H9 (cell line): ENCODE measurements around the gene DLG1. TPM values are rescaled to one million over a fixed set of nuclear protein-coding genes. Genes with fewer than 3 reads are reported as not detected.

Experiments used
- DNase-seq: peaks from one replicate; pipeline ENCODE4 v3.0.0-alpha.2; 2017
- H2AFZ ChIP-seq: one replicate; pipeline ENCODE4 v1.6.1; 2013; ENCODE audit warnings: mild to moderate bottlenecking, low read length, control low read depth, moderate library complexity
- H2AK5ac ChIP-seq: 2 replicates; pipeline ENCODE4 v1.6.1; 2013; ENCODE audit warnings: low read length, control low read depth, mixed read lengths; ENCODE audit not compliant: insufficient read length
- H2BK120ac ChIP-seq: one replicate; pipeline ENCODE4 v1.6.1; 2013; ENCODE audit warnings: low read depth, mild to moderate bottlenecking, low read length, control low read depth, inconsistent platforms; ENCODE audit not compliant: poor library complexity, severe bottlenecking
- H2BK12ac ChIP-seq: 2 replicates; pipeline ENCODE4 v1.6.1; 2013; ENCODE audit warnings: low read length, control low read depth, mixed read lengths, low read depth; ENCODE audit not compliant: insufficient read length
- H2BK15ac ChIP-seq: 2 replicates; pipeline ENCODE4 v1.6.1; 2013; ENCODE audit warnings: low read depth, low read length, control low read depth
- H2BK20ac ChIP-seq: one replicate; pipeline ENCODE4 v1.6.1; 2013; ENCODE audit warnings: low read depth, mild to moderate bottlenecking, low read length, control low read depth, inconsistent platforms; ENCODE audit not compliant: poor library complexity, severe bottlenecking
- H2BK5ac ChIP-seq: 2 replicates; pipeline ENCODE4 v1.6.1; 2013; ENCODE audit warnings: low read length, control low read depth, mixed read lengths; ENCODE audit not compliant: insufficient read length
- H3K14ac ChIP-seq: 2 replicates; pipeline ENCODE4 v1.6.1; 2013; ENCODE audit warnings: low read length, control low read depth; ENCODE audit not compliant: insufficient read depth
- H3K18ac ChIP-seq: 2 replicates; pipeline ENCODE4 v1.6.1; 2013; ENCODE audit warnings: low read depth, mild to moderate bottlenecking, mixed read lengths, low read length, control low read depth; ENCODE audit not compliant: insufficient read length
- H3K23ac ChIP-seq: 2 replicates; pipeline ENCODE4 v1.6.1; 2013; ENCODE audit warnings: low read length, control low read depth, mixed read lengths, low read depth; ENCODE audit not compliant: insufficient read length
- H3K23me2 ChIP-seq: 2 replicates; pipeline ENCODE4 v1.6.1; 2013; ENCODE audit warnings: low read depth, mild to moderate bottlenecking, mixed read lengths, low read length, control low read depth; ENCODE audit not compliant: insufficient read length, poor library complexity, severe bottlenecking
- H3K27ac ChIP-seq: 2 replicates; pipeline ENCODE4 v1.5.1; 2013; ENCODE audit warnings: low read length, control low read depth, mixed read lengths, low read depth; ENCODE audit not compliant: insufficient read length
- H3K27me3 ChIP-seq: 2 replicates; pipeline ENCODE4 v1.6.1; 2013; ENCODE audit warnings: low read length, control low read depth, inconsistent platforms; ENCODE audit not compliant: insufficient read depth
- H3K4ac ChIP-seq: 2 replicates; pipeline ENCODE4 v1.6.1; 2013; ENCODE audit warnings: low read depth, mild to moderate bottlenecking, control low read depth, inconsistent platforms, low read length, moderate library complexity
- H3K4me1 ChIP-seq: 2 replicates; pipeline ENCODE4 v1.6.1; 2013; ENCODE audit warnings: low read length, control low read depth, inconsistent platforms; ENCODE audit not compliant: insufficient read depth
- H3K4me2 ChIP-seq: 2 replicates; pipeline ENCODE4 v1.6.1; 2013; ENCODE audit warnings: low read length, control low read depth, mixed read lengths; ENCODE audit not compliant: insufficient read length, insufficient read depth
- H3K56ac ChIP-seq: 2 replicates; pipeline ENCODE4 v1.6.1; 2013; ENCODE audit warnings: low read depth, mild to moderate bottlenecking, mixed read lengths, low read length, control low read depth; ENCODE audit not compliant: insufficient read length
- H3K79me1 ChIP-seq: 2 replicates; pipeline ENCODE4 v1.6.1; 2013; ENCODE audit warnings: low read depth, mild to moderate bottlenecking, moderate library complexity, low read length, control low read depth, inconsistent platforms; ENCODE audit not compliant: insufficient read depth, poor library complexity, severe bottlenecking
- H3K79me2 ChIP-seq: 2 replicates; pipeline ENCODE4 v1.6.1; 2013; ENCODE audit warnings: low read length, control low read depth, inconsistent platforms; ENCODE audit not compliant: insufficient read depth
- H3K9ac ChIP-seq: 2 replicates; pipeline ENCODE4 v1.6.1; 2013; ENCODE audit warnings: low read length, control low read depth, mixed read lengths; ENCODE audit not compliant: insufficient read length; ENCODE audit errors: extremely low read depth
- H3K9me3 ChIP-seq: one replicate; pipeline ENCODE4 v1.6.1; 2013; ENCODE audit warnings: low read depth, low read length, inconsistent platforms; ENCODE audit not compliant: control insufficient read depth
- H3T11ph ChIP-seq: one replicate; pipeline ENCODE4 v1.6.1; 2013; ENCODE audit warnings: mild to moderate bottlenecking, low read length, control low read depth, inconsistent platforms
- H4K20me1 ChIP-seq: one replicate; pipeline ENCODE4 v1.6.1; 2013; ENCODE audit not compliant: control insufficient read depth, insufficient read length, insufficient read depth
- H4K5ac ChIP-seq: 2 replicates; pipeline ENCODE4 v1.6.1; 2013; ENCODE audit warnings: low read depth, mild to moderate bottlenecking, mixed read lengths, low read length, control low read depth; ENCODE audit not compliant: insufficient read length
- H4K8ac ChIP-seq: replicated peaks from 2 replicates; pipeline ENCODE4 v1.6.1; 2013; ENCODE audit warnings: low read length, control low read depth, mixed read lengths, low read depth; ENCODE audit not compliant: insufficient read length
- H4K91ac ChIP-seq: 2 replicates; pipeline ENCODE4 v1.6.1; 2013; ENCODE audit warnings: low read depth, mild to moderate bottlenecking, moderate library complexity, mixed read lengths, low read length, control low read depth; ENCODE audit not compliant: insufficient read length
- H3K27ac Mint-ChIP-seq, 3 experiments: 2 replicates in 2 of 3; 3 replicates in 1 of 3; pipeline ENCODE4 v1.8.0; 2020 to 2021; ENCODE audit warnings: mixed read lengths in 3 of 3, mild to moderate bottlenecking in 1 of 3, moderate library complexity in 1 of 3
- H3K27me3 Mint-ChIP-seq: 2 replicates; pipeline ENCODE4 v1.8.0; 2021; ENCODE audit warnings: low read depth, mild to moderate bottlenecking, moderate library complexity, mixed read lengths
- H3K36me3 Mint-ChIP-seq, 3 experiments: 2 replicates in 2 of 3; 3 replicates in 1 of 3; pipeline ENCODE4 v1.8.0; 2020 to 2021; ENCODE audit warnings: low read depth in 3 of 3, mixed read lengths in 3 of 3; ENCODE audit not compliant: insufficient read depth in 1 of 3
- H3K4me1 Mint-ChIP-seq, 2 experiments: 2 replicates each; pipeline ENCODE4 v1.8.0; 2020; ENCODE audit warnings: mixed read lengths in 2 of 2
- H3K4me3 Mint-ChIP-seq, 2 experiments: 2 replicates in 1 of 2; 3 replicates in 1 of 2; pipeline ENCODE4 v1.8.0; 2020 to 2021; ENCODE audit warnings: mild to moderate bottlenecking in 2 of 2, mixed read lengths in 2 of 2, moderate library complexity in 1 of 2
- H3K9me3 Mint-ChIP-seq, 2 experiments: 2 replicates in 1 of 2; 3 replicates in 1 of 2; pipeline ENCODE4 v1.8.0; 2020; ENCODE audit warnings: mild to moderate bottlenecking in 2 of 2, mixed read lengths in 2 of 2, moderate library complexity in 1 of 2
- CTCF ChIP-seq: fragments of 200-600 bp; sonication (generic); conservative IDR thresholded peaks from 3 replicates; pipeline ENCODE4 v1.8.0; 2021; ENCODE audit warnings: antibody characterized with exemption, mild to moderate bottlenecking
- WGBS: extraction: QIAGEN DNeasy Blood & Tissue Kit; methylation state at CpG from one replicate; pipeline ENCODE4 v1.1.7; 2013; ENCODE audit warnings: missing lambda C conversion rate, low lambda C conversion rate, mixed read lengths; ENCODE audit not compliant: insufficient read length; ENCODE audit errors: extremely low coverage; 5-methylcytosine and 5-hydroxymethylcytosine counted together
- total RNA-seq: library from RNA; stranded (reverse); gene quantifications from 2 replicates; pipeline ENCODE4 v1.2.1, GENCODE V29; 2021

Gene DLG1
- total RNA-seq, 1 experiment from 2014 or later = 84.1 TPM

- H3K4me2 ChIP-seq = no peak overlapping the region
- no peak overlapping the region for H2BK12ac ChIP-seq
- no peak overlapping the region for H2BK20ac ChIP-seq
- H2BK120ac ChIP-seq = no peak overlapping the region
- H3K9ac ChIP-seq = no peak overlapping the region
- H3K27ac ChIP-seq = no peak overlapping the region
- H4K91ac ChIP-seq = no peak overlapping the region
- H3K23me2 ChIP-seq = no peaks in the 10 kb centered on the region
- Mint-ChIP-seq H3K36me3 (no peaks in the 10 kb centered on the region), H3K27me3 (no peaks in the 10 kb centered on the region; the same call in 1 of the 2 replicates), H3K9me3 (no peaks in the 10 kb centered on the region), H3K4me3 (no peak overlapping the region), H3K4me1 (peaks cover 13 to 20% of the 10 kb centered on the region in 2 experiments), H3K27ac (no peak overlapping the region)
- H3K79me2 ChIP-seq = no peaks in the 10 kb centered on the region
- H2BK15ac ChIP-seq = no peak overlapping the region
- H3K56ac ChIP-seq = no peak overlapping the region
- H3K27me3 ChIP-seq = no peaks in the 10 kb centered on the region
- no peak overlapping the region for H2AFZ ChIP-seq
- H3T11ph ChIP-seq = no peak overlapping the region
- H4K5ac ChIP-seq = peak overlapping the region; percentile 15
- H3K14ac ChIP-seq = no peak overlapping the region; the same call in 1 of the 2 replicates
- peaks cover 2% of the 10 kb centered on the region for H4K20me1 ChIP-seq
- no peaks in the 10 kb centered on the region for H3K79me1 ChIP-seq
- TF ChIP-seq CTCF = no peak
- WGBS = no CpG with 5 or more reads among the region's 11 CpGs
- DNase-seq = no peak
- no peaks in the 10 kb centered on the region for H3K4me1 ChIP-seq
- no peaks in the 10 kb centered on the region for H3K9me3 ChIP-seq
- H3K18ac ChIP-seq = no peak overlapping the region
- no peak overlapping the region for H3K4ac ChIP-seq
- H2BK5ac ChIP-seq = no peak overlapping the region
- no peak overlapping the region for H3K23ac ChIP-seq
- peak overlapping the region; percentile 30 for H4K8ac ChIP-seq
- no peak overlapping the region for H2AK5ac ChIP-seq
Measured at GRCh38 chr3:197344582-197345318, 46.3 kb upstream of the DLG1 start.
